Astrocyte (in vitro differentiated cells and primary cell): ENCODE data around the gene PTGER2. TPM values are rescaled to one million over a fixed set of nuclear protein-coding genes. Genes with fewer than 3 reads are reported as not detected.

Experiments
- DNase-seq: peaks from one replicate; pipeline ENCODE4 v3.0.0-alpha.2; 2010; ENCODE audit warnings: low read depth
- FAIRE-seq: peaks from 2 replicates; lab custom pipeline; 2011; peaks lifted over from hg19 to GRCh38; lab: Jason Lieb, UNC
- H2AFZ ChIP-seq: 2 replicates; pipeline ENCODE4 v1.6.0; 2012; ENCODE audit warnings: low read depth, low read length, inconsistent platforms
- H3K27ac ChIP-seq: 2 replicates; pipeline ENCODE4 v1.5.1; 2011; ENCODE audit warnings: low read depth, low read length, inconsistent platforms
- H3K27me3 ChIP-seq: 2 replicates; pipeline ENCODE4 v1.6.0; 2011; ENCODE audit warnings: low read length, inconsistent platforms; ENCODE audit not compliant: insufficient read depth
- H3K36me3 ChIP-seq: 2 replicates; pipeline ENCODE4 v1.5.1; 2011; ENCODE audit warnings: low read length, inconsistent platforms; ENCODE audit not compliant: insufficient read depth
- H3K4me1 ChIP-seq: 2 replicates; pipeline ENCODE4 v1.5.1; 2011; ENCODE audit warnings: low read length, inconsistent platforms; ENCODE audit not compliant: insufficient read depth
- H3K4me2 ChIP-seq: 2 replicates; pipeline ENCODE4 v1.6.0; 2012; ENCODE audit warnings: low read length, inconsistent platforms
- H3K4me3 ChIP-seq: 2 replicates; pipeline ENCODE4 v1.5.1; 2011; ENCODE audit warnings: low read depth, mild to moderate bottlenecking, low read length, inconsistent platforms; ENCODE audit not compliant: insufficient read depth
- H3K79me2 ChIP-seq: 2 replicates; pipeline ENCODE4 v1.6.0; 2012; ENCODE audit warnings: mild to moderate bottlenecking, low read length, inconsistent platforms; ENCODE audit not compliant: insufficient read depth
- H3K9ac ChIP-seq: 2 replicates; pipeline ENCODE4 v1.6.0; 2012; ENCODE audit warnings: mild to moderate bottlenecking, low read length, inconsistent platforms
- H3K9me3 ChIP-seq: 2 replicates; pipeline ENCODE4 v1.5.1; 2012; ENCODE audit warnings: low read depth, mild to moderate bottlenecking, low read length, inconsistent platforms; ENCODE audit not compliant: insufficient read depth
- H4K20me1 ChIP-seq: 2 replicates; pipeline ENCODE4 v1.6.0; 2012; ENCODE audit warnings: low read length, inconsistent platforms; ENCODE audit not compliant: insufficient read depth
- H3K27ac Mint-ChIP-seq: one replicate; pipeline ENCODE4 v1.8.0; 2021; ENCODE audit warnings: mild to moderate bottlenecking, mixed read lengths; ENCODE audit not compliant: unreplicated experiment
- H3K27me3 Mint-ChIP-seq: one replicate; pipeline ENCODE4 v1.8.0; 2021; ENCODE audit warnings: low read depth, mixed read lengths; ENCODE audit not compliant: unreplicated experiment
- H3K36me3 Mint-ChIP-seq: one replicate; pipeline ENCODE4 v1.8.0; 2021; ENCODE audit warnings: low read depth, mixed read lengths; ENCODE audit not compliant: unreplicated experiment
- H3K4me1 Mint-ChIP-seq: one replicate; pipeline ENCODE4 v1.8.0; 2021; ENCODE audit warnings: low read depth, mixed read lengths; ENCODE audit not compliant: unreplicated experiment
- H3K4me3 Mint-ChIP-seq: one replicate; pipeline ENCODE4 v1.8.0; 2021; ENCODE audit warnings: mild to moderate bottlenecking, moderate library complexity, mixed read lengths; ENCODE audit not compliant: unreplicated experiment
- H3K9me3 Mint-ChIP-seq: one replicate; pipeline ENCODE4 v1.8.0; 2021; ENCODE audit warnings: mild to moderate bottlenecking, mixed read lengths; ENCODE audit not compliant: unreplicated experiment
- EZH2 ChIP-seq: IDR thresholded peaks from 2 replicates; pipeline ENCODE4 v1.6.1; 2012; ENCODE audit warnings: mild to moderate bottlenecking, low read length, inconsistent platforms; ENCODE audit not compliant: insufficient read depth
- total RNA-seq: library from RNA; stranded (reverse); gene quantifications from 2 replicates; pipeline ENCODE4 v1.2.1, GENCODE V29; 2021
- TF ChIP-seq, protein P1 (sequence below): IDR thresholded peaks from 2 replicates; pipeline ENCODE4 v1.5.1; 2011; ENCODE audit warnings: low read depth, mild to moderate bottlenecking, inconsistent platforms, low read length, moderate library complexity; ENCODE audit not compliant: insufficient read depth

The PTGER2 gene
- total RNA-seq, 1 donor from 2014 or later, result not detected

DNA sequence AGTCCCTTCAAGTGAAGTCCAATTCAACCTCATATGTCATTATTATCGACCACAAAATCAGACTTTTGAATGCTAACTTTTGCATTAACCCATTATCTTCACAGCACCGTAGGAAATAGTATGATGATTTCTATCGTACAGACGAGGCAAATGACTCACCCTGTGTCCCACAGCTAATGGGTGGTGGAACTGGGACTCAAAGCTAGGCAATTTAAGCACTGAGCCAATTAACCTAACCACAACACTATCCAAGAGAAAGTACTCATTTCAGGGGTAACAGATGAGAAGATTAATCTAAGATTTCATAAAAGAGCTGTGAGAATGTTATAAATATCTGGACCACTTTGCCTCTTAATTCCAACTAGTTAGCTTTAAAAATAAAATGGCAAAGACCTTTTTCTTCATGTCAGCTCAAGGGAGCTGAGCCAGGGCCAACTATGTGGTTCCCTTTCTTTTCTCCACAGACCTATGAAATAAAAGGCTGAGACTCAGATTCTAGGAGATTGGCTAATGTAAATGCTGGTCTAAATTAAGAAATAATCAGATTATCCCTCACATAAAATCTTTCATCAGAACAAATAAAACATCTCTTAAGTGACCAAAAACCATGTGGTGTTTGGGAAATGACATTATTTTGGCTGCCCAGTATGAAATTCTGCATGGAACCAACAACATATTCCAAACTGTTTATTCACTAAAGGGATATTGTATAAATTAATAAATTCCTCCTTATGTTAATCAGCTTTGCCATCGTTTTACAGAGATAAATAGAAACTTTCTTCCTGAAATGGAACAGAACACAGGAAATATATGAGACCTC, 4.9 kb downstream of the PTGER2 start:
- Histone ChIP-seq H3K4me1 (peaks cover 11% of the 10 kb centered on the region), H3K79me2 (no peaks in the 10 kb centered on the region), H3K4me2 (no peak overlapping the region), H3K27me3 (peaks cover 14% of the 10 kb centered on the region), H3K27ac (no peak overlapping the region), H3K36me3 (no peaks in the 10 kb centered on the region), H4K20me1 (no peaks in the 10 kb centered on the region), H2AFZ (no peak overlapping the region), H3K9ac (no peak overlapping the region), H3K4me3 (no peak overlapping the region), H3K9me3 (no peaks in the 10 kb centered on the region)
- Mint-ChIP-seq H3K36me3 (no peaks in the 10 kb centered on the region), H3K27me3 (peaks cover 36% of the 10 kb centered on the region), H3K9me3 (peaks cover 25% of the 10 kb centered on the region), H3K4me1 (peaks cover 4% of the 10 kb centered on the region), H3K27ac (no peak overlapping the region), H3K4me3 (no peak overlapping the region)
- DNase-seq (peak; percentile 32), FAIRE-seq (peak; percentile 34)
- no peak for TF ChIP-seq EZH2
- TF ChIP-seq, protein P1, sequence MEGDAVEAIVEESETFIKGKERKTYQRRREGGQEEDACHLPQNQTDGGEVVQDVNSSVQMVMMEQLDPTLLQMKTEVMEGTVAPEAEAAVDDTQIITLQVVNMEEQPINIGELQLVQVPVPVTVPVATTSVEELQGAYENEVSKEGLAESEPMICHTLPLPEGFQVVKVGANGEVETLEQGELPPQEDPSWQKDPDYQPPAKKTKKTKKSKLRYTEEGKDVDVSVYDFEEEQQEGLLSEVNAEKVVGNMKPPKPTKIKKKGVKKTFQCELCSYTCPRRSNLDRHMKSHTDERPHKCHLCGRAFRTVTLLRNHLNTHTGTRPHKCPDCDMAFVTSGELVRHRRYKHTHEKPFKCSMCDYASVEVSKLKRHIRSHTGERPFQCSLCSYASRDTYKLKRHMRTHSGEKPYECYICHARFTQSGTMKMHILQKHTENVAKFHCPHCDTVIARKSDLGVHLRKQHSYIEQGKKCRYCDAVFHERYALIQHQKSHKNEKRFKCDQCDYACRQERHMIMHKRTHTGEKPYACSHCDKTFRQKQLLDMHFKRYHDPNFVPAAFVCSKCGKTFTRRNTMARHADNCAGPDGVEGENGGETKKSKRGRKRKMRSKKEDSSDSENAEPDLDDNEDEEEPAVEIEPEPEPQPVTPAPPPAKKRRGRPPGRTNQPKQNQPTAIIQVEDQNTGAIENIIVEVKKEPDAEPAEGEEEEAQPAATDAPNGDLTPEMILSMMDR, result no peak

DNA sequence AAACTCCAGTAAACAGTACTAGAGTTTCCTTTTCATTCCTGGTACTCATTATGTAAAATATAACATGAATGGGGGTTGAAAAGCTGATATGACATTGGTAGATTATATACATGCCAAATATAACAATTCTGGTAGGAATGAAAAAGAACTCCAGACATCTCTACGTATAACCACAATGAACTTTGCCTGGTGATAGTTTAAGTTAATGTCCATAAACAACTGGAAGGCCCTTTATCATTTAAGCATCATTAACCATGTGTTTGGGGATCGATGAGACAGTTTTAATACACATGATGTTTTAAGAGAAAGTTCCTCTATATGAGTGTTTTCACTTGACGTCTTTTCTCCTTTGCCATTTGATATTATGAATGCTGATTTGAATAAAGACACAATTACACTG, 5.8 kb downstream of the PTGER2 start:
- Histone ChIP-seq H3K9me3 (no peaks in the 10 kb centered on the region), H3K4me3 (no peak overlapping the region), H3K27me3 (peaks cover 14% of the 10 kb centered on the region), H4K20me1 (no peaks in the 10 kb centered on the region), H3K9ac (no peak overlapping the region), H3K4me1 (peaks cover 7% of the 10 kb centered on the region), H2AFZ (no peak overlapping the region), H3K36me3 (no peaks in the 10 kb centered on the region), H3K4me2 (no peak overlapping the region), H3K79me2 (no peaks in the 10 kb centered on the region), H3K27ac (no peak overlapping the region)
- Mint-ChIP-seq H3K27ac (no peak overlapping the region), H3K4me1 (peaks cover under 1% of the 10 kb centered on the region), H3K4me3 (no peak overlapping the region), H3K9me3 (peaks cover 25% of the 10 kb centered on the region), H3K36me3 (no peaks in the 10 kb centered on the region), H3K27me3 (peaks cover 30% of the 10 kb centered on the region)
- TF ChIP-seq, protein P1, result no peak
- TF ChIP-seq EZH2, result no peak
- FAIRE-seq (peak; percentile 41), DNase-seq (no peak)

DNA sequence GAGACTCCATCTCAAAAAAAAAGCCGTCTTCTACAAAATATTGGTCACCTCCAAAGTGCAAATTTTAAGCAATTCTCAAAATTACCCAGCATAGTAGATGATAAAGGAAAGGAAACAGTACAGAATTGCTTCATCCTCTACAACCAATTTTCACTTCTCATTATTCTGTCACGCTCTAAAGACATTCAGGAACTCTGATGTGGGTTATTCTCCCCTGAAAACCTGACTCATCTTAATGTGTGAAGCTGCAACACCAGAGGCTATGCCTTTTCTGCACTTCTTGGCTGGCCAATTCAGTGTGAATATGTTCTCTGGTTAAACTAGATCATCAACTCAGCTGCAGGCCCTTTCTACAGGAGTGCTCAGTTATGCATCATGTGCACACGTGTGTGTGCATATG, 11.0 kb downstream of the PTGER2 start:
- Histone ChIP-seq H3K9ac (no peak overlapping the region), H3K9me3 (no peaks in the 10 kb centered on the region), H3K27ac (no peak overlapping the region), H3K27me3 (no peaks in the 10 kb centered on the region), H3K4me1 (peaks cover 9% of the 10 kb centered on the region), H3K79me2 (no peaks in the 10 kb centered on the region), H3K36me3 (no peaks in the 10 kb centered on the region), H3K4me2 (no peak overlapping the region), H3K4me3 (no peak overlapping the region), H2AFZ (no peak overlapping the region), H4K20me1 (no peaks in the 10 kb centered on the region)
- TF ChIP-seq, protein P1, result no peak
- no peak for TF ChIP-seq EZH2
- Mint-ChIP-seq H3K4me1 (peaks cover 4% of the 10 kb centered on the region), H3K27me3 (no peaks in the 10 kb centered on the region), H3K4me3 (no peak overlapping the region), H3K9me3 (peaks cover 23% of the 10 kb centered on the region), H3K27ac (no peak overlapping the region), H3K36me3 (no peaks in the 10 kb centered on the region)
- no peak for FAIRE-seq
- peak; percentile 39 for DNase-seq
